M059J (cell line): Measurements from ENCODE around the gene HS6ST1. TPM values are rescaled to one million over a fixed set of nuclear protein-coding genes. Genes with fewer than 3 reads are reported as not detected.

ENCODE experiments used
- DNase-seq: peaks from one replicate; pipeline ENCODE4 v3.0.0-alpha.2; 2012; ENCODE audit warnings: low read depth
- total RNA-seq: library from RNA; depleted of rRNA; stranded (reverse); fragments of >200 nt; shearing (Covaris generic); gene quantifications from 2 replicates; pipeline ENCODE4 v1.2.3, GENCODE V29; 2014

Gene HS6ST1
- total RNA-seq, 1 experiment from 2014 or later, result 17.6 TPM

DNA sequence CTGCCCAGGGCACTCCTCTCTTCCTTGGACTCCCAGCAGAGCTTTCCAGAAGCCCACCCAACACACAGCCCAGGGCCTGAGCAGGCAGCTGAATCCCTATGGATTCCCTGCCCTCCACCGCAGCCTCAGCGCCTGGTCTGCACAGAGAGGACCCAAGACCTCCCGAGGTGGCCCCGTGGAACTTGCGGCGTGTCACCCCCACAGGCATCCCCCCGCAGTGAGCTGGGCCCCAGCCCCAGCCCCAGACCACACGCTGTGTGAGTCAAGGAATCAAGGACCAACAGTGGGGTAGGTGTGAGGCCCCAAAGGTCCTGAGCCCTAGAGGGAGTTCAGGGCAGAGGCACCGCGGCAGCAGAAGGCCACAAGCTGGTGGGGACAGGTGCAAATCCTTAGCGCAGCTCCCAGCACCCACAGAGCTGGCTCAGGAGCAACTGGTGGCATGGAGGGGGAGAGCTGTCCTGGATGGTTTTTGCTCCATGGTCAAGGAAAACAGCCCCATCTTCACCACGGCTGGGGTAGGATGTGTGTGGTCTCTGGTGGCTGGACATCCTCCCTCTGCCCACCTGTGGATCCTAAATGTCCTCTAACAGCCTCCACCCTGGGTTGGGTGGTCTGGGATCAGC is 8.5 kb downstream of the HS6ST1 start:
- DNase-seq, result no peak

- no peak for DNase-seq
Observed at GRCh38 chr2:128309280-128310093, 9.2 kb downstream of the HS6ST1 start.

DNA sequence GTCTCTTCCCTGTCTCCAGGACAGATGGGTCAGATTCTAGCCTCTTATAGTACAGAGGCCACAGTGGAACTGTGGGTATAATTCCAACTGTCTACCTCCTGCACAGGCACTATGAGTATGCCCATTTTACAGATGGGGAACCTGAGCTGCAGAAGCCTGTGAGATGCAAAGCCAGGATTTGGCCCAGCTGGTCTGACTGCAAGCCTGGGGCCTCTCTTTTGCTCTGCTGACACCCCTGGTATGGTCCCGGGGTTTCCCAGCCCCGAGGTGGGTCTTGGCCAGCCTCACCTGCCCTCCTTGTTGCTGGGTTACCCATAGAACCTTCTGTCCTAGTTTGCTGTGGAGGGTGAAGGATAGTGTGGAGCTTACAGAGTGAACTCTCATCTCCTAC is 9.8 kb downstream of the HS6ST1 start:
- no peak for DNase-seq

GRCh38 chr2:128308284-128308731 is 10.4 kb downstream of the HS6ST1 start:
- no peak for DNase-seq

DNA sequence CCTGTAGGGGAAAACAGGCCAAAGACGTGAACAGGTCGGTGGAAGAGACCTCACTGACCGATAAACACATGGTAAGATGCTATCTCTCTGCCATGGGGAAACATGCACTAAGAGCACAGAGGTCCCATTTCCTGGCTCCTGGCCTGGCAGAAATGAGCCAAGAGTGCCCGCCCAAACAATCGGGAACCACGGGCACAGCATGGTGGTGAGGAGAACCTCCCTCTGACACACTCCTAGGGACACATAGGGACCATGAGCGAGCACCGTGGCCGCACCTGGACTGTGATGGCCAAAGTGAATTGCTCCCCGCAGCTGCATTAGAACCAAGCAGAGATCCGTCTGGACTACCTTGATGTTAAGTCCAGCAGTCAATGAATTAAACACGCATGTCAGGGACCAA is 11.1 kb downstream of the HS6ST1 start:
- no peak for DNase-seq

DNA sequence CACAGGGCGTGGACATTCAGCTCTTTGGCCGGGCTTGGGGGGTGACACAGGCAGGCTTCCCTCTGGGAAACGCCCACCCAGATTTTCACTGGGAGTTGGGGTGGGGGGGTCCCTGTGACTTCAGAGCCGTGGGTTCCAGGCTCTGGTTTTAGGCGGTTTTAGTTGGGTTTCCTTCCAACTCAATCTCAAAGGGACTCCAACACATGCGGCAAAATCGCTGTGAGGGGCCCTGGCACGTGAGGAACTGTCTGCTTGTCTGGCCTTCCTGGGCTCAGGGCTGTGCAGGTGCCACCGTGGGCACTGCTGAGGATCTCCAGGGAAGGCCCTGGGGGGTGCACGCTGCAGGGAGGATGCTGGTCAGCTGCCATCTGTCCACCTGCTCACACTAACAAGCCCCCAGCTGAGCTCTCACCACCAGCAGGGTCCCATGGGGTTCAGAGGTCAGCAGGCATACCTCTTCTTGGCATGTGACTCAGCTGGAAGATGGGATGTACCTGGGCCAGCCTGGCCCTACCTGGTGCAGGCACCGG is 11.7 kb downstream of the HS6ST1 start:
- no peak for DNase-seq

DNA sequence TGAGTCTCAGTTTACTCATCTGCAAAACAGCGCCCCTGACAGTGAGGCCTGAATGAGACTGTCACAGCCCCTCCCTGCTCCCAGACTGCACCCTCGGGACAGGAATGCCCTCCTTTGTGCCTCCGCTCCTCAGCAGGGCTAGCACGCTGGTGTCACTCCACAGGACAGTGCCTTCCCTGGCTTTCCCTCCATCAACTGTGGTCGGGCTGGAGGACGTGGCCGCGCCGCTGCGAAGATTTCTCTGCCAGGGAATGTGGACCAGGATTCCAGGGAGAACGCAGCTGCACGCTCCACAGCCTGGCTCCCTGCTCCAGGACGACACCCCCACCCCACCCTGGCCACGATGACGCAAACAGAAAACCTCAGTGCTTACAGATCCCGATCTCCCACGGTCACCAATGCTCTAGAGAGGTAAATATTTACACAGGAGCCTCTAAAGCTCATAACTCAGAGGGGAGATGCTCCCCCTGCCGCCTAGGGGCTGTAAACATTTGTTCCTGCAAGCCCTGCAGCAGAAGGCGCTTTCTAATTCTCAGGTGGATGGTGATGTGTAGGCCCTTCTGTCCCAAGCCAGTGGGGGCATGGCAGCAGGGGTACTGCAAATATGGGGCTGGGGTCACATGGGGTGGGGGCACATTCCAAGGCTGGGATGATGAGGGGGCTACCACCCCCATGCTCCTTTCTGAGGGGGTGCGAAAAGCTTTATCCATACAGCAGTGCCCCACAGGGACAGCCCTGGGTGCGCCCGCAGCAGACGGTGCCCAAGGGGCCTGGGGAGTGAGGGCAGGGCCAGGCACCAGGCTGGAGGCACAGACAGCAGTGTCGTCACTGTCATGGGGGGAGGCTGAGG is 12.4 kb downstream of the HS6ST1 start:
- DNase-seq, result peak; percentile 93

- no peak for DNase-seq
Observed at GRCh38 chr2:128305555-128306080, 13.1 kb downstream of the HS6ST1 start.

DNA sequence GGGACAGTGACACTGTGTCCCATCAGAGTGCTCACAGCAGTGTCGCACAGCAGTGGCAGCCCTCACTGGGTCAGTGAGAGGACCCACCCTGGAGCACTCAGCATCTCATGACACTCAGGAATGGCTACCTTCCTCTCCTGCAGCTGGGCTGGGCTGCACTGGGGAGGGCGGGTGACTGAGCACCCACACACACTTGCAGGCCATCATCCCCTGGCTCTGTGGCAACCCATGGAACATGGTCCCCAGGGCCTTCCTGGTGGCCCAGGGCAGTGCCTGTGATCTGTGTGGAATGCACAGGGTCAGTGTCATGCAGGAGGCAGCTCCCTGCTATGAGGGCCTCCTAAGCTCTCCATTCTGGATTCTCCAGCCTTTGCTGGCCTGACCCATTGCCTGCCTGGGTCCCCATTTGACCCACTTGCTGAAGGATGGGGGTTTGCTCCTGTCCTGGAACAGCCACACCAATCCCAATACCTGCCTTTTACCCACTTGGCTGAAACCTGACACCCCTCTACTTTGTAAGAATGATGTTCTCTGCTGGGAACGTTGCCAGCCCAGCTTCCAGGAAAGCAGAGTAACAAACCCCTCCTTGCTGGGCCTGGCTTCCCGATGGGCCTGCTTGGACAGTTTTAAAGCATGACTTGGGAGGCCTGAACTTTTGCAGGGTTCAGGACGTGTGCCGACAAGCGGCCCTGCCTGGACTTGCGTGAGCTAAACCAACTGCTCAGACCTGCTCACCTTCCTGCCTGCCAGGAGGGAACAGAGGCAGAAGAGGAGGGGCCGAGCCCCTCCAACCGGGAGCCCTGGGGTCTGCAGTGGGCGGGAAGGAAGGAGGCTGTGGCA is 13.7 kb downstream of the HS6ST1 start:
- DNase-seq, result peak; percentile 97

GRCh38 chr2:128304330-128304714 is 14.3 kb downstream of the HS6ST1 start:
- DNase-seq, result no peak

GRCh38 chr2:128303911-128304310 is 14.8 kb downstream of the HS6ST1 start:
- no peak for DNase-seq

- no peak for DNase-seq
Observed at GRCh38 chr2:128303095-128303791, 15.4 kb downstream of the HS6ST1 start.

GRCh38 chr2:128302744-128303067 is 16.0 kb downstream of the HS6ST1 start:
- DNase-seq, result peak; percentile 40

- DNase-seq, result peak; percentile 70
Observed at GRCh38 chr2:128302011-128302743, 16.5 kb downstream of the HS6ST1 start.

DNA sequence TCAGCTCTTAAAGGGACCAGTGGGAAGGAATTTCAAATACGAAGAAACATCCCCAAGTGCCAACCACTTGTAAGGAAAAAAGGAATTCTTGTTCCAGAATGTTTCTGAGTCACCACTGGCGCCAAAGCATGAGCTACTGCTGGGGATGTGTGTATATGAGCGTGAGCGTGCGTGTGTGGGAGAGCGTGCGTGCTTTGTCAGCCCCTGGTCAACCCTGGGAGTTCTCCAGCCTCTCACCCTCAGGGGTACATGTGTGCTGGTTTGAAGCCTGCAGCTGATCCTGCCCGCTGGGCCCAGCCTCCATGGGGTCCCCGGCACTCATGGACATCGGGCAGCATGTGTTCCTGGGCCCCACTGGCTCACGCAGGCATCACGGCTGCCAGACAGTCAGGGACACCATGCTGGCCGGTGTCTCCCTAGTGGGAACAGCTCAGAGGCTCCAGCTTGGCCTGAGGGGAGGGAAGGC is 17.1 kb downstream of the HS6ST1 start:
- DNase-seq, result peak; percentile 91

DNA sequence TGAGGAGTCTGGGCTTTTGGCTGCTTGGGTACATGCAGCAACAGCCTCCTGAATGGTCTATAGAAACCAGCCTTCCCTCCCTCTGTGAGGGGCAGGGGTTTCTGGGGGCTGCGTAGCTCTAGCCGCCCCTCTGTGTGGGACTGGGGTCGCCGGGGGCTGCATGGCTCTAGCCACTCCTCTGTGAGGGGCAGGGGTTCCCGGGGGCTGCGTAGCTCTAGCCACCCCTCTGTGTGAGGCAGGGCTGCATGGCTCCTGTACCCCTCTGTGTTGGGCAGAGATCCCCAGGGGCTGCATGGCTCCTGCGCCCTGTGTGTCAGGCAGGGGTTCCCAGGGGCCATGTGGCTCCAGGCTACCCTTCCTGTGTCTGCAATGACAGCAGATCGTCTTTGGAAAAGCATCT is 17.6 kb downstream of the HS6ST1 start:
- no peak for DNase-seq

DNA sequence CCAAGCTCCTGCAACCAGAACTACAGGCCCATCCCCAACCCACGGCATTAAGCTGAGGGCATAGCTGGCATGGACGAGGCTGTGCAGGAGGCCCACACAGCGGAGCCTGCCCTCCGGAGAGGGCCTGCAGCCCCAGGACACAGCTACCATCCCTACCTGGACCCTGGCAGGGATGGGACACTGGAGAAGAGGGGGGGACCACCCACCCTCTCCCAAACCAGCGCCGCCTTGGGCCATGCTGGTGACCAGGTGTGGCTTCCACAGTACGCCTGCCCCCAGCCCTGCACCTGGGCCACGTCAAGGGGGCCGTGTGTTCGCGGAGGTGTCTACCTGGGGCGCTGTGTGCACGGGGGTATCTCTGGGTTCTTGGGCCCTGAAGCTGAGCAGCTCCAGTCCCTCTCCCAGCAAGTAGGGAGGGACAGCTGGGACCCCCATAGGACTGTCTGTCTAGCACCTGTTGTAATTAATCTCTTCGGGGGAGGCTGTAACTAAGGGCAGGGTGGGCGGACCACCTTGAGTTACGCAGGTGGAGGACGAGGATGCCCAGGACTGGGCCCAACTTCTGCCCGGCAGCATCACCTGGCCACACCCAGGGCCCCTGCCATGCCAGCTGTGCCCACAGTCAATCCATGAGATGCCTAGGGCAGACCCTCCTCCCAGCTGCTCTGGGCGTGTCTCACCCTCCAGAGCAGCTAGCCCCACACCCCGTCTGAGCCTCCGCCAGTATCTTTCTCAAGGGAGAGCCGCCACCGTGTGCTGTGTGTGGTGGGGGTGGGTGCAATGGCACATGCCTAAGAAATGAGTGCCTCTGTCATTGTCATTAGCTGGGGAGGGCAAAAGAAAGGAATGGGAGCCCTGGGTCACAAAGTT is 18.3 kb downstream of the HS6ST1 start:
- DNase-seq, result peak; percentile 17

DNA sequence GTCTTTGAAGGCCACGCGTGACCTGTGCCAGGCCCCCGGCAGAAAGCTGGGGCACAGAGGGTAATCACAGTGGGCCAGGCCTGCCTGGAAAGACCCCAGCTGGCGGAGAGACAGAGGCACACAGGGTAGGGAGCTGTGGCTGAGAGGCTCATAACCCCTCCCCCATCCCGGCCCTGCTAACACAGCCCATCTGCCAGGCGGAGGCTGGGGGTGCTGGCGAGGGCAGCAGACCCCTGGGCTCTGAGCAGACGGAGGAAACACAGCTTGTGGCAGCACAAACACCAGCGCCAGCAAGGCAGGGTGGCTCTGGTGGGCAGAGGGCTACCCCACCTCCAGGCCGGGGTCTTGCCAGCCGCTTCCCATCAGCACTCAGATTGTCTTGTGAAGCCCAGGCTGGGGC is 19.0 kb downstream of the HS6ST1 start:
- no peak for DNase-seq
